Umbilical cord (tissue), 2 donors: ENCODE data around the gene SNX32. TPM values are rescaled to one million over a fixed set of nuclear protein-coding genes. Genes with fewer than 3 reads are reported as not detected.

Source experiments
- DNase-seq: peaks from one replicate; pipeline ENCODE4 v3.0.0-alpha.2; 2015; ENCODE audit warnings: low spot score
- total RNA-seq: library from RNA; depleted of rRNA; stranded (reverse); fragments of >200 nt; gene quantifications from one replicate; pipeline ENCODE4 v1.2.3, GENCODE V29; 2014; ENCODE audit warnings: low replicate concordance; ENCODE audit not compliant: insufficient read depth

The SNX32 gene
- total RNA-seq, 1 donor from 2014 or later = 1.9 TPM

- no peak for DNase-seq
Measured at GRCh38 chr11:65865550-65866172, 31.9 kb downstream of the SNX32 start.

GRCh38 chr11:65866509-65867283, 32.9 kb downstream of the SNX32 start:
- DNase-seq = no peak

DNA sequence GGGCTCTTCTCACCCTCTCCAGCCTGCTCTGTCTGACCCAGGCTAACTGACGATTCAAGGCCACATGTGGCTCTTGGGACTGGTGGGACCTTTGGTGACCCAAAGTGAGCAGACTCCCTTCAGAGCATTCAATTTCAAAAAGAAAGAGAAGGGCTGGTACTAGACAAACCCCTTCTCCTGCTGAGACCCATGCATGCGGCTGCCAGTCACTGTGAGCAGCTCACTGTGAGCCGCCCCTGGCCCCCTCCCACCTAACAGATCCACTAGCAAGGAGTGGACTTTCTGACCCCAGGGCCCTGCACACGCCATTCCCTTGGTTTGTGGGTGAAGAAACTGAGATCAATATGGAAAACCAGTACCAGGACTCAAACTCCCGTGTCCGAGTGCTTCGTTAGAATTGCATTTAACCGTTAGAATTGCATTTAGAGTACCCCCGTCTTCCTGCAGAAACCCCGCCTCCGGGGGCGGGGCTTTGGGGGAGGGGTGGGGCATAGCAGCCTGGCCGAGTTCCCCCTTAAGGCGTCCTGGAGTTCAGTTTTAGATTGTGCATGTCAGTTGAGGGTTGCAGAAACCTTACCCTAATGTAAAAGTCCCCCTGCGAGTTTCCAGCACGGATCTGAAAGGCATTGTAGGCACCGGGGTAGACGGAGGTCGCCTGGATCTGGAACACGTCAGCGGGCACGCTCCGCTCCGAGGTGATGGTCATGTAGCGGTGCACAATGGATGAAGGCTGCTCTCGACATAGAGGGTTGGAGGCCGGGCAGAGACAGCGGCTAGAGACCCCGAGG, 33.7 kb downstream of the SNX32 start:
- DNase-seq = no peak

- DNase-seq = no peak
Measured at GRCh38 chr11:65868076-65868667, 34.4 kb downstream of the SNX32 start.

GRCh38 chr11:65868907-65869306, 35.1 kb downstream of the SNX32 start:
- DNase-seq = no peak

DNA sequence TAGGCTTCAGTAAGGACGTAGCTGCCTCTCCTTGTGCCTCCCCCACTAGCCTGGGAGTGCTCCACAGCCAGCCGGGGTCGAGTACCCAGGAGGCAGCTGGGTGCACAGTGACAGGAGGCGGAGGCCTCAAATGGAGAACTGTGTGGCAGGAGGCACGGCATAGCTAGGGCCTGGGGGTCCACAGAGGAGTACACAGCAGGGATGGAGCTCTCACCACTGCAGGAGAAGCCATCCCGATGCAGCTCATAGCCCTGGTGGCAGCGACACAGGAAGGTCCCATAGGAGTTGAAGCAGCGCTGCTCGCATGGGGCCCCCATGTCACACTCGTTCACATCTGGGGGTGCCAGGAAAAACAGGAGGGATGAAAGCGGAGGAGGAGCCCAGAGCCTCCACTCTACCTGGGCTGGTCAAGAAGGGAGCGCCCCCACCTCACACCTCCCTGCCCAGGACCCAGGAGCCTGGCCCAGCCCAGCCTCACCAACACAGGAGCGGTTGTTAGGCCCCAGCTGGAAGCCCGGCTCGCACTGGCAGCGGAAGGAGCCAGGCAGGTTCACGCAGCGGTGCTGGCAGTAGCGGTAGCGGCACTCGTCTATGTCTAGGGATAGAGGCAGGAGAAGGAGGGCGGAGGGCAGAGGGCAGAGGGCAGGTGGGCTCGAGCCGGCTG, 36.0 kb downstream of the SNX32 start:
- DNase-seq = no peak

DNA sequence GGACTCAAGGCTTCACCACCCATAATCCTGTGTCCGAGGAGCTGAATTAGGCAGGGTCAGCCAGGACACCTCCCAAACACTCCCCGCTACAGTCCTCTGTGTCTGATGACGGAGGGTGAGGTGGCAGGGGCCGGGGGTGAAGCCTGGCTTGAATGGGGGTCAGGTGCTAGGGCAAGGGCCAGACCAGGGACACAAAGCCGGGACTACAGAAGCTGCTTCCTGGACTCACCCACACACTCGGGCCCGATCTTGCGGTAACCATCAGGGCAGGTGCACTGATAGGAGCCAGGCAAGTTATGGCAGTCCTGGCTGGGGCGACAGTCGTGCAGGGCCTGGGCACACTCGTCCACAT, 36.5 kb downstream of the SNX32 start:
- DNase-seq = no peak

GRCh38 chr11:65870706-65871681, 37.2 kb downstream of the SNX32 start:
- DNase-seq = no peak

DNA sequence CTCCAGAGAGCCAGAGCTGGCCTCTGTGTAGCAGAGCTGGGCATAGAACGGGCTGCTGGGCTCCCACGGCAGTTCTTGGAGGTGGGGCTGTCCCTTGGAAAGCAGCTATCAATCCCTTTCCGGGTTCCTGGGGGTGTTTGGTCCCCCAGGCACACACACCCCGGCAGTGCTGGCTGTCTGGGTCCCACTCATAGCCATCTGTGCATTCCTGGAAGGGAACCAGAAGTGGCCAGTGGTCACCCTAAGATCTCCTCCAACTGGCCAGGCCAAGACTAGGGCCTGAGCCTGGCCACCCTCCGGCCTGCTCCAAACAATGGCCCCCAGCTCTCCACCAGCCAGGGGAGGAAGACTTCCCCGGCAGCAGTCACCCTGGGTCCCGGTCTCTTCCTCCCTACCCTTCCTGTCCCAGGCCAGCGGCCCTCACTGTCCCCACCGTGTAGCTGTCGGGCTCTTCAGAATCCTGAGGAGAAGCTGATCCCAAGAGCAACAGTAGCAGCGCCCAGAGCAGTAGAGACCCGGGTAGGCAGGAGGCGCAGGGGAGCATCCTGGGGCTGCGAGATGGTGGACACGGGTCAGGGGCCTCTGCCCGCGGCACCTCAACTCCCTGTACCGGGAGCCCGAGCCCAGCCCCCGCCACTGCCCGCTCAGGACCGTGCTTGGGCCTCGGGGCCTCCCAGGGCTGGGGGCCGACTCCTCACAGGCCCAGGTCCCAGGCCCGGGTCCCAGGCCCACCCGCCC, 38.2 kb downstream of the SNX32 start:
- peak; percentile 40 for DNase-seq

- peak; percentile 73 for DNase-seq
Measured at GRCh38 chr11:65872586-65873317, 39.0 kb downstream of the SNX32 start, which contains the start of gene EFEMP2. Gene EFEMP2, minus strand, starts transcription at chr11:65872800. Its CDS starts 446 bp downstream, at chr11:65872354.

GRCh38 chr11:65873318-65874156, 39.8 kb downstream of the SNX32 start:
- DNase-seq = peak; percentile 96

DNA sequence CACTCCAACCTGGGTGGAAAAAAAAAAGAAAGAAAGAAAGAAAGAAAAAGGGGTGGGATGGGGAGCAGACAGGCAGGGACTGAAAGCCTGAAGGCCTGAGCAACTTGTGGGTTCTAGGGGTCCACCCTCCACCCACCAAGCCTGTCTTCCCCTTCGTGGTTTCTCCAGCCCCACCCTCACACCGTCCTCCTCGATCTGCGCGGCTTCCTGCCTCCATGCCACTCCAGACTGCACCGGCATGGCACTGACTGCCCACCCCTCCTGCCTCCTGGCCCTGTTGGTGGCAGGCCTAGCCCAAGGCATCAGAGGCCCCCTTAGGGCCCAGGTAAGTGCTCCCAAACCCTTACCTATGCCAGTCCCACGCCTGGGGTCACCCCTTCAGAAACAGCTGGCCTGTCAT, 45.9 kb downstream of the SNX32 start, which contains the start of gene CTSW:
TSS of gene CTSW (plus strand) at position 221 of the 400 bp plus-strand sequence. CDS start at position 239, 18 bp downstream.
- DNase-seq = no peak

DNA sequence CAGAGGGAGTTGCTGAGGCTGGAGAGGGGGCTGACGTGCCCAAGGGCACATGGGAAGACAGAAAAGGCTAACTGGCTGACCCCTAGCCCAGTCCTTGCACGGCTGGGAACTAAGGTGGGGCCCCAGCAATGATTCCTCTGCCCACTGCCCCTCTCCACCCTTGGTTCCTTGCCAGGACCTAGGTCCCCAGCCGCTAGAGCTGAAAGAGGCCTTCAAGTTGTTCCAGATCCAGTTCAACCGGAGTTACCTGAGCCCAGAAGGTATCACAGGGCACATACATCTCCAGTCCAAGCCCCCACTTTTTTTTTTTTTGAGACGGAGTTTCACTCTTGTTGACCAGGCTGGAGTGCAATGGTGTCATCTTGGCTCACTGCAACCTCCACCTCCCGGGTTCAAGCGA, 46.3 kb downstream of the SNX32 start:
- DNase-seq = no peak

- DNase-seq = no peak
Measured at GRCh38 chr11:65880844-65881421, 47.2 kb downstream of the SNX32 start.

DNA sequence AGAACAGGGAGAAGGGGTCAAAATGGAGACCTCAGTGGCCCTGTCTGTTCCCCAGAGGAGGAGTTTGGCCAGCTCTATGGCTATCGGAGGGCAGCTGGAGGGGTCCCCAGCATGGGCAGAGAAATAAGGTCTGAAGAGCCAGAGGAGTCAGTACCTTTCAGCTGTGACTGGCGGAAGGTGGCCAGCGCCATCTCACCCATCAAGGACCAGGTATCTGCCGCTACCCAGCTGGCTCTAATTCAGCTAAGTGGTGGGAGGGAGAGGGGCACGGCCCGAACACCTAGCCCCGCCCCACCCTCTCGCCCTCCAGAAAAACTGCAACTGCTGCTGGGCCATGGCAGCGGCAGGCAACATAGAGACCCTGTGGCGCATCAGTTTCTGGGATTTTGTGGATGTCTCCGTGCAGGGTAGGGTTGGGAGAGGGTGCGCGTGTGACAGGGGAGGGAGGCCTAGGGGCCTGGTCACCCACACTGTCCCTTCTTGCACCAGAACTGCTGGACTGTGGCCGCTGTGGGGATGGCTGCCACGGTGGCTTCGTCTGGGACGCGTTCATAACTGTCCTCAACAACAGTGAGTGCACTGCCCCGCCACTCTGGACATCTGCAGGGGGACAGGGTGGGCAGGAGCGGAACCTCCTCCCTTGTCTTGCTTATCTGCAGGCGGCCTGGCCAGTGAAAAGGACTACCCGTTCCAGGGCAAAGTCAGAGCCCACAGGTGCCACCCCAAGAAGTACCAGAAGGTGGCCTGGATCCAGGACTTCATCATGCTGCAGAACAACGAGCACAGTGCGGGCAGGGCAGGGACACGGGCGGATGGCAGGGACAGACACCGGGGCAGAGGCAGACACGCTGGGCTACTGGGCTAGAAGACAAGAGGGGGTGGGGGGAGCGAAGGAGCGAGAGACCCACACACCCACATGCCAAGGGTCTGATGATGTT, 48.6 kb downstream of the SNX32 start:
- no peak for DNase-seq

GRCh38 chr11:65883058-65883761, 49.4 kb downstream of the SNX32 start:
- no peak for DNase-seq
